ENCODE measurements around the gene ZC3H18. TPM values are rescaled to one million over a fixed set of nuclear protein-coding genes. Genes with fewer than 3 reads are reported as not detected.

ZC3H18 gene
- total and polyA plus RNA-seq, 2 of the 4 experiments (the other 2 are of a cell fraction): 3.4 to 21.3 TPM

- Histone ChIP-seq H4K91ac (ENCODE audit: insufficient read depth, low read depth, low read length) (no peak overlapping the region), H2BK5ac (ENCODE audit: low read depth, low read length, poor library complexity, severe bottlenecking) (no peak overlapping the region), H3K4ac (ENCODE audit: low read depth, low read length) (no peak overlapping the region), H4K20me1 (ENCODE audit: insufficient read depth, low read length) (0 out of 2 replicates have a peak, but pooled peaks cover 5% of the 10 kb centered on the region), H2BK15ac (ENCODE audit: low read depth, low read length) (no peak overlapping the region), H4K5ac (ENCODE audit: low read depth, low read length) (no peak overlapping the region), H3K27ac (ENCODE audit: insufficient read depth, low read length) (no peak overlapping the region), H3K4me3 (ENCODE audit: insufficient read depth, low read depth, low read length) (no peak overlapping the region), H3K4me1 (ENCODE audit: control insufficient read depth, insufficient read depth, low read length) (no peaks in the 10 kb centered on the region), H2BK120ac (ENCODE audit: low read depth, low read length) (no peak overlapping the region), H3K14ac (replicated peaks; ENCODE audit: low read depth, low read length) (no peak overlapping the region), H3K4me2 (ENCODE audit: low read depth, low read length) (no peak overlapping the region), H2AK9ac (replicated peaks; ENCODE audit: low read depth, low read length, poor library complexity) (no peak overlapping the region), H2AFZ (replicated peaks; ENCODE audit: low read length, poor library complexity) (no peak overlapping the region), H3K27me3 (ENCODE audit: control insufficient read depth, insufficient read depth, low read length) (no peaks in the 10 kb centered on the region), H3K23ac (ENCODE audit: low read depth, low read length) (no peak overlapping the region), H3K9ac (ENCODE audit: low read depth, low read length) (no peak overlapping the region), H3K18ac (ENCODE audit: low read depth, low read length) (no peak overlapping the region), H3K56ac (ENCODE audit: extremely low read depth, insufficient read depth, low read length) (no peak overlapping the region), H3K9me1 (ENCODE audit: insufficient read depth, low read length) (no peaks in the 10 kb centered on the region), H2BK20ac (ENCODE audit: low read depth, low read length) (no peak overlapping the region), H2AK5ac (ENCODE audit: low read depth, low read length) (no peak overlapping the region), H4K8ac (ENCODE audit: low read depth in 2 of 2, low read length in 2 of 2) (no peak overlapping the region), H3K9me3 (ENCODE audit: control insufficient read depth, insufficient read depth, low read length) (no peaks in the 10 kb centered on the region), H3K79me1 (ENCODE audit: low read depth in 1 of 2, low read length in 2 of 2) (peaks cover 10 to 41% of the 10 kb centered on the region in 2 experiments), H3K36me3 (ENCODE audit: control insufficient read depth, insufficient read depth, low read length) (peaks cover 13% of the 10 kb centered on the region)
- intact Hi-C loops (cut with micrococcal nuclease): no loop called here
- no TSS peak for BruUV-seq (replicated peaks)
- 93% methylated on average over 22 of the region's 25 CpGs; no CpG with 5 or more reads in 1 of the 2 experiments for WGBS, 2 experiments (ENCODE audit: extremely low coverage in 2 of 2, insufficient read length in 1 of 2)
- TF ChIP-seq CTCF (conservative IDR thresholded peaks at IDR 0.05; ENCODE audit: low read depth, low read length): no peak
- TF ChIP-seq ELK1 (IDR thresholded peaks at IDR 0.05; ENCODE audit: borderline replicate concordance, low read depth, low read length): no peak
- no peak for TF ChIP-seq CHD1 (IDR thresholded peaks at IDR 0.05; ENCODE audit: low read depth, low read length)
- no peak for TF ChIP-seq NFE2L2 (IDR thresholded peaks at IDR 0.05; ENCODE audit: low read depth, low read length)
- no peak for TF ChIP-seq BHLHE40 (IDR thresholded peaks at IDR 0.05; ENCODE audit: low read depth, low read length)
- TF ChIP-seq CEBPB (IDR thresholded peaks at IDR 0.05; ENCODE audit: low read depth, low read length): no peak
- no peak for TF ChIP-seq USF2 (IDR thresholded peaks at IDR 0.05; ENCODE audit: low read depth, low read length)
- TF ChIP-seq MAZ (IDR thresholded peaks at IDR 0.05; ENCODE audit: borderline replicate concordance, low read depth, low read length): no peak
- no peak for TF ChIP-seq RCOR1 (IDR thresholded peaks at IDR 0.05; ENCODE audit: insufficient replicate concordance, low read length)
- TF ChIP-seq FOS (IDR thresholded peaks at IDR 0.05; ENCODE audit: low read depth, low read length): no peak
- TF ChIP-seq SMC3 (IDR thresholded peaks at IDR 0.05; ENCODE audit: low read depth, low read length): no peak
- in situ Hi-C loops (cut with MboI; ENCODE audit: low sequenced_read_pairs): no loop called here
- no peak for DNase-seq
- ChIA-PET CTCF (no interaction called here), POLR2A (ENCODE audit: unreplicated experiment) (no interaction called here)
- no peak for ATAC-seq (ENCODE audit: low read depth)
- dilution Hi-C loops (cut with HindIII; ENCODE audit: low sequenced_read_pairs, unreplicated experiment): no loop called here
Observed at GRCh38 chr16:88659160-88659559, 89.0 kb downstream of the ZC3H18 start.
